ENCODE results near the gene IRX6.

The IRX6 gene

DNA sequence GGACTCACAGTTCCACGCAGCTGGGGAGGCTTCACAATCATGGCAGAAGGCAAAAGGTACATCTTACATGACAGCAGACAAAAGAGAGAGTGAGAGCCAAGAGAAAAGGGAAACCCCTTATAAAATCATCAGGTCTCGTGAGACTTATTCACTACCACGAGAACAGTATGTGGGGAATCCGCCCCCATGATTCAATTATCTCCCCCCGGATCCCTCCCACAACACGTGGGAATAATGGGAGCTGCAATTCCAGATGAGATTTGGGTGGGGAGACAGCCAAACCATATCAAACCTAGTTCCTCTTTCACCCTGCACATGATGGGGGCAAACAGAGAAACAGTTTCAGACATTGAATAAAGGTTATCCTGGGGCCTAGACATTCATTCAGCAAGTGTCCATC lies 32.2 kb upstream of the IRX6 start:
- Histone ChIP-seq H3K4me3 (ENCODE audit: low read depth, low read length) (no peak overlapping the region), H3K27me3 (ENCODE audit: control insufficient read depth, insufficient read depth, low read length) (no peaks in the 10 kb centered on the region)

DNA sequence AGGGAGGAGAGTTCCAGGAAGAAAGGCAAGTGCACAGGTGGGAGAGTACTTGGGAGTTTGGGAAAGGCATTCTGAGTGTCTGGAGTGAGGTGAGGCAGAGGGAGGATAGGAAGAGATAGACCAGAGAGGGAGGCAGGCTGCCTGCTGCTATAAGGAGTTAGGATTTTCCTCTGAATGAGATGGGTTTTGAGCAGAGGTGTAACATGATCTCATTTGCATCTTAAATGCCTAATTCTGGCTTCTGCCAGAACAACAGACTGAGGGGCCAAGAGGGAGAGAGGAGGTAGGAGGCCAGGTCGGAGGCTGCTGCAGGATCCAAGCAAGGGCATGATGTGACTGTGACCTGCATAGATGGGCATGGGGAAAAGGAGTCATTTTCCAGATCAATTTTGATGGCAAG lies 31.5 kb upstream of the IRX6 start:
- Histone ChIP-seq H3K36me3 (ENCODE audit: control insufficient read depth, insufficient read depth, low read length) (no peaks in the 10 kb centered on the region), H3K4me1 (ENCODE audit: control insufficient read depth, insufficient read depth, low read length) (peaks cover 11% of the 10 kb centered on the region), H3K9ac (ENCODE audit: low read depth, low read length) (no peak overlapping the region), H3K27me3 (ENCODE audit: control insufficient read depth, insufficient read depth, low read length) (no peaks in the 10 kb centered on the region), H3K4me3 (ENCODE audit: low read depth, low read length) (no peak overlapping the region), H3K9me3 (ENCODE audit: control insufficient read depth, insufficient read depth, low read length) (no peaks in the 10 kb centered on the region)

More for the DNA sequence above, 32.2 kb upstream of the IRX6 start:
- no peaks in the 10 kb centered on the region for H3K9me3 ChIP-seq (ENCODE audit: control insufficient read depth, insufficient read depth, low read length)
- H3K36me3 ChIP-seq (ENCODE audit: control insufficient read depth, insufficient read depth, low read length) = no peaks in the 10 kb centered on the region
- H3K4me1 ChIP-seq (ENCODE audit: control insufficient read depth, insufficient read depth, low read length) = peaks cover 11% of the 10 kb centered on the region
- no peak overlapping the region for H3K9ac ChIP-seq (ENCODE audit: low read depth, low read length)

DNA sequence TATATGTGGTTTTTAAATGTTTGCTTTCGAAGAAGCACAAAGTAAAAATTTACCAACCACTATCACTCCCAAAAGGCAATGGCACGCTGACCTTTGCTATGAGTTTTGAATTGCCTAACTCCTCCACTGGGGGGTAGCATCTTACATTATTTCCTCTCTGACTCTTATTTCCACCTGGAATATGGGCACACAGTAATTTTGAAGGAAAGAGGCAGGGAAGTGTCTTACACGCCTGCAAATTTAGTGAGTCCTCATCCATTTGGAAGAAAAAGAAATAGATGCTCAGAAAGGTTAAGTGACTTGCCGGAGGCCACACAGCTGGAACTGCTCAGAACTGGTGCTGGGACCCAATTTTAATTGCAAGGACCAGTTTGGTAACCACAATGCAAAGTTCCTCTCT lies 29.9 kb upstream of the IRX6 start:
- H3K4me3 ChIP-seq (ENCODE audit: low read depth, low read length) = no peak overlapping the region
- no peak overlapping the region for H3K9ac ChIP-seq (ENCODE audit: low read depth, low read length)
- H3K36me3 ChIP-seq (ENCODE audit: control insufficient read depth, insufficient read depth, low read length) = no peaks in the 10 kb centered on the region
- no peaks in the 10 kb centered on the region for H3K27me3 ChIP-seq (ENCODE audit: control insufficient read depth, insufficient read depth, low read length)
- peaks cover 11% of the 10 kb centered on the region for H3K4me1 ChIP-seq (ENCODE audit: control insufficient read depth, insufficient read depth, low read length)
- no peaks in the 10 kb centered on the region for H3K9me3 ChIP-seq (ENCODE audit: control insufficient read depth, insufficient read depth, low read length)

DNA sequence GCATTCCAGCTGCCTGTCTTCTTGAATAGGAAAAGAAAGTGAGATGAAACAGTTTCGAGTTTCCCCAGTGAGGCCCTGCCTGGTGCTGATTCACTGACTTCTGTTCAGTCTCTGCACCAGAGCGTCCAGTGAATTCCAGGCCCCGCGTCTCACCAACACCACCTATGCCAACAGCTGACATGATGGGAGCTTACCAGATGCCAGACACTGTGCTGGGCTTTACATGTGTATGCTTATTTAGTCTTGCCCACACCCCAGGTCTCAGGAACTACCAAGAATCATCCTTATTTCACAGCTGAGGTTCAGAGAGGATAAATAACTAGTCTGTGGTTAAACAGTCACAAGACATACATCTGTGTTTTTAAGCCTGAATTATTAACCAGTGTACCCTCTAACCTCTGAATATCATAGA lies 29.1 kb upstream of the IRX6 start:
- no peak overlapping the region for H3K4me3 ChIP-seq (ENCODE audit: low read depth, low read length)
- no peak overlapping the region for H3K9ac ChIP-seq (ENCODE audit: low read depth, low read length)
- H3K4me1 ChIP-seq (ENCODE audit: control insufficient read depth, insufficient read depth, low read length) = peaks cover 11% of the 10 kb centered on the region
- no peaks in the 10 kb centered on the region for H3K27me3 ChIP-seq (ENCODE audit: control insufficient read depth, insufficient read depth, low read length)
- H3K9me3 ChIP-seq (ENCODE audit: control insufficient read depth, insufficient read depth, low read length) = no peaks in the 10 kb centered on the region
- H3K36me3 ChIP-seq (ENCODE audit: control insufficient read depth, insufficient read depth, low read length) = no peaks in the 10 kb centered on the region

DNA sequence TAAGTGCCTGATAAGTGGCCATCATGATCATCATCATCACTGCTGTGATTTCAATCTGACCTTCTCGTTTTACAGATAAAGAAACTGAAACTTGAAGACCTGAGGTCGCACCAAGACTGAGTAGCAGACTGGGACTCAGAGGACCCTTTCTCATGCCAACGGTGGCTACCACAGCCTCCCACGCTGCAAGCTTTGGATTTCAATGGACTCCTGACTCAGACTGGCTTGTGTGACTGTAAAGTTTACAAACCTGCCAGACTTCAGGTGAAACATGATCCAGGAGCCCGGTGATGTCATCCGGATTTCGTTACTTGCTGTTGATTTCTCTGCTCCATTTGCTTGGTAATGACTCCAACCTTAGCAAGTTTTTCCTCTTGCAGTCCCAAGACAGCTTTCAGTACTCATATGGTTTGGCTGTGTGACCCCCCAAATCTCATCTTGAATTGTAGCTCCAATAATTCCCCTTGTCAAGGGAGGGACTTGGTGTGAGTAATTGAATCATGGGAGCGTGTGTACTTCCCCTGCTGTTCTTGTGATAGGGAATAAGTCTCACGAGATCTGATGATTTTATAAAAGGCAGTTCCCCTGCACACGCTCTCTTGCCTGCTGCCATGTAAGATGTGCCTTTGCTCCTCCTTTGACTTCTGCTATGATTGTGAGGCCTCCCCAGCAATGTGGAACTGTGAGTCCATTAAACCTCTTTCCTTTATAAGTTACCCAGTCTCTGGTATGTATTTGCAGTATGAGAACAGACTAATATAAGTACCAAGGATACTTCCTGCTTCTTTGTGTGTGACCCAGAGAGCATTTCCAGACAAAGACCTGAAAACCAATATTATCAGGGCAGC lies 26.7 kb upstream of the IRX6 start:
- Histone ChIP-seq H3K4me1 (ENCODE audit: control insufficient read depth, insufficient read depth, low read length) (peaks cover 10% of the 10 kb centered on the region), H3K4me3 (ENCODE audit: low read depth, low read length) (no peak overlapping the region), H3K27me3 (ENCODE audit: control insufficient read depth, insufficient read depth, low read length) (no peaks in the 10 kb centered on the region), H3K9me3 (ENCODE audit: control insufficient read depth, insufficient read depth, low read length) (no peaks in the 10 kb centered on the region), H3K9ac (ENCODE audit: low read depth, low read length) (no peak overlapping the region), H3K36me3 (ENCODE audit: control insufficient read depth, insufficient read depth, low read length) (no peaks in the 10 kb centered on the region)

DNA sequence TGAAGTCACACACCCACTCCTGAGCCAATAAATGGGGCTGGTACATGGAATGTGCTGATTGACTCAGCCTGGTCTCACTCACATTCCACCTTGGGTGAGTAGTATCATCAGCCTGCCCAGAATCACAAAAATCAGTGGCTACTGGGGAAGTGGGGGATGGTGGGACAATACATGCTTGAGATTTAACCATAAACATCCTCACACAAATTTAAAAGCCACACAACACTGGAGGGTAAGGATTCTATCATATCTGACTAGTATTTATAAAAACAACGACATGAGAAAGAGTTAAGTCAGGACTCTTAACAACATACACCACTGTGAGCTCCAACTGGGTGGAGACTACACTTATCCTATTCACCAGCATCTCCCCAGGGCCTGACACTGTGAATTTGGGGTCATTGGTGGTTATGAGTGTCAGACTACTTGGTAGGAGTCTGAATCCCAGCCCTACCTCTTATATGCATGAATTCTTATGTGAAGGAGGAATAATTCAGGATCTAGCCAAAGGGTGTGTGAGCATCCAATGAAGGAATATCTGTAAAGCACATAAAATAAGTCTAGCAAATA lies 26.0 kb upstream of the IRX6 start:
- H3K9ac ChIP-seq (ENCODE audit: low read depth, low read length) = no peak overlapping the region
- no peaks in the 10 kb centered on the region for H3K36me3 ChIP-seq (ENCODE audit: control insufficient read depth, insufficient read depth, low read length)
- H3K9me3 ChIP-seq (ENCODE audit: control insufficient read depth, insufficient read depth, low read length) = no peaks in the 10 kb centered on the region
- peaks cover 4% of the 10 kb centered on the region for H3K4me1 ChIP-seq (ENCODE audit: control insufficient read depth, insufficient read depth, low read length)
- no peaks in the 10 kb centered on the region for H3K27me3 ChIP-seq (ENCODE audit: control insufficient read depth, insufficient read depth, low read length)
- H3K4me3 ChIP-seq (ENCODE audit: low read depth, low read length) = no peak overlapping the region

DNA sequence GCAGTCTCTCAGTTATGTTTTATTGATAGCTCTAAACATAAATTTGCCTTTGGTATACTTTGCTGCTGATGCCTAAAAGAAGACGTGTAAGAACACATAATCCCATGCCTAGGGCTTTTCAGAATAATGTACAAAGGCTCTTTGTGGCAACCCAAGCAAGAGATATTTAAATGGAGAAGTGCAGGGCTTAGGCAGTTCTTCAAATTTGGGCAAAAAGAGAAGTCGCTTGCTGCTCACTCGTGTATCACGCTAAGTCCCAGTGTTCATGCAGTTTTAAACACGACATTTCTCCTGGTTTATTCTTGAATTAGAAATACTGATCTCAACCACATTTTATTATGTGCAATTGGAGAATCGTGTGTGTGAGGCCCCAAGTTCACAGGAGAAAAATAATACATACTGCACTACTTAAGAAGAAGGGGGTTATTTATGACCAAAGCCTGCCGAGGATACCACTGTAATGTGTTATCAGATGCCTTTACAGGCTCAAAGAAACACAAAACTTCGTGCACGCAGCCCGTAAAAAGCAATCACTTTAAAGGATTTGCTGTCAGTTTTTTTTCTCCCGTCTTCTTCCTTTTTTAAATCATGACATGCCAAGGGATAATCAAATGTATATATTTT lies 22.5 kb upstream of the IRX6 start:
- H3K9me3 ChIP-seq (ENCODE audit: control insufficient read depth, insufficient read depth, low read length) = no peaks in the 10 kb centered on the region
- H3K36me3 ChIP-seq (ENCODE audit: control insufficient read depth, insufficient read depth, low read length) = no peaks in the 10 kb centered on the region
- H3K4me3 ChIP-seq (ENCODE audit: low read depth, low read length) = no peak overlapping the region
- H3K27me3 ChIP-seq (ENCODE audit: control insufficient read depth, insufficient read depth, low read length) = no peaks in the 10 kb centered on the region
- no peak overlapping the region for H3K9ac ChIP-seq (ENCODE audit: low read depth, low read length)
- H3K4me1 ChIP-seq (ENCODE audit: control insufficient read depth, insufficient read depth, low read length) = peaks cover 3% of the 10 kb centered on the region

DNA sequence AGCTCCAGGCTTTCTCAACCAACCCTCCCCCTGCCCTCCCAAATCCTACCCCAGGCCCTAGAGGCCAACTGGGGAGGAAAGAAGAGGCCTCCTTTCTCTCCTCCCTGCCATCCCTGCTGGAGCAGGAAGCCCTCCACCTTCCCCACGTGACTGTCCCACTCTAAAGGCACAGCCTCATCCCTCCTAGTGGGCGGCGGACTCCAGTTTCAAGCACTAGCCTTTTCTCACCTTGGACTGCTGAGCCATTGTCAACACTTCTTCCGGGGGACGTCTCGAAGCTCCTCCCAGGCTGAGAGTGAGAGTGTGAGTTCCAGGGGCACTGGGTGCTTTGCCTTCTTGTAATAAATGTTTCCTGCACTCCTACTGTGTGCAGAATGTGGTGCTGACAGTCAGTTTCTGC lies 21.4 kb upstream of the IRX6 start:
- Histone ChIP-seq H3K36me3 (ENCODE audit: control insufficient read depth, insufficient read depth, low read length) (no peaks in the 10 kb centered on the region), H3K9me3 (ENCODE audit: control insufficient read depth, insufficient read depth, low read length) (no peaks in the 10 kb centered on the region), H3K27me3 (ENCODE audit: control insufficient read depth, insufficient read depth, low read length) (no peaks in the 10 kb centered on the region), H3K4me3 (ENCODE audit: low read depth, low read length) (no peak overlapping the region), H3K4me1 (ENCODE audit: control insufficient read depth, insufficient read depth, low read length) (peaks cover 3% of the 10 kb centered on the region), H3K9ac (ENCODE audit: low read depth, low read length) (no peak overlapping the region)

DNA sequence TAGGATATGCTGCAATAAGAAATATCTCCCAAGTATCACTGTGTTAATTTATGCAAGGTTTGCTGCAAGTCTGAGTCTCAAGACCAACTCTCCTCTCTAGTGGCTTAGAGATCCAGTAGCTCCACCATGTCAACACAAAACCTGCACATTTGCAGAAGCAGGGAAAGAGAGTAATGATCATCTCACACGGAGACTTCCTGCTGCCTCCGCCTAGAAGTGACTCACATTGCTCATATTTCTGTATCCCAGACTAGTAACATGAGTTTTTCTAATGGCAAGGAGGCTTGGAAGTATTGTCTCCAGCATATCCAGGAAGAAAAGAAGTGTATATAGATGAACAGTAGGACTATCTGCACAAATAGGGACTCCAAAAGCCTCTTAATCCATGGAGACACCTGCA lies 15.0 kb upstream of the IRX6 start:
- no peak overlapping the region for H3K9ac ChIP-seq (ENCODE audit: low read depth, low read length)
- H3K36me3 ChIP-seq (ENCODE audit: control insufficient read depth, insufficient read depth, low read length) = no peaks in the 10 kb centered on the region
- no peaks in the 10 kb centered on the region for H3K27me3 ChIP-seq (ENCODE audit: control insufficient read depth, insufficient read depth, low read length)
- H3K4me3 ChIP-seq (ENCODE audit: low read depth, low read length) = no peak overlapping the region
- H3K9me3 ChIP-seq (ENCODE audit: control insufficient read depth, insufficient read depth, low read length) = no peaks in the 10 kb centered on the region
- no peaks in the 10 kb centered on the region for H3K4me1 ChIP-seq (ENCODE audit: control insufficient read depth, insufficient read depth, low read length)

DNA sequence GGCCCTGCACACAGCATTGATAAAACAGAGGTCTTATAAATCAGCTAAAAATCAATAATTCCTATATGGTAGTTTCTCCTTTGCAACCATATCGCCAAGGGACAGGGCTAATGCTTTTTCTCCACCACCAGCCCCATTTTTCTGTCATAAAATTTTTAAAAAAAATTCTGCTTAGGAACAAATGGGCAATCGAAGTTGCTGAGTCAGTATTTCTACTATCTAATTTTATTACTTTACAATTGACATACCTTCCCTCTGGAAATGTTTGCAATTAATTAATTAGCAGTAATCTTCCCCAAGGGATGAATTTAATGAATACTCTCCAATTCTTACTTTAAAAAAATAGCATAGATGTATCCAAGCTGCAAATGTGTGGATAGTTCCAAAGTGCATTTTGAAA lies 1.7 kb upstream of the IRX6 start:
- no peaks in the 10 kb centered on the region for H3K9me3 ChIP-seq (ENCODE audit: control insufficient read depth, insufficient read depth, low read length)
- no peak overlapping the region for H3K4me3 ChIP-seq (ENCODE audit: low read depth, low read length)
- peaks cover 44% of the 10 kb centered on the region for H3K27me3 ChIP-seq (ENCODE audit: control insufficient read depth, insufficient read depth, low read length)
- H3K4me1 ChIP-seq (ENCODE audit: control insufficient read depth, insufficient read depth, low read length) = no peaks in the 10 kb centered on the region
- H3K36me3 ChIP-seq (ENCODE audit: control insufficient read depth, insufficient read depth, low read length) = no peaks in the 10 kb centered on the region
- H3K9ac ChIP-seq (ENCODE audit: low read depth, low read length) = no peak overlapping the region

DNA sequence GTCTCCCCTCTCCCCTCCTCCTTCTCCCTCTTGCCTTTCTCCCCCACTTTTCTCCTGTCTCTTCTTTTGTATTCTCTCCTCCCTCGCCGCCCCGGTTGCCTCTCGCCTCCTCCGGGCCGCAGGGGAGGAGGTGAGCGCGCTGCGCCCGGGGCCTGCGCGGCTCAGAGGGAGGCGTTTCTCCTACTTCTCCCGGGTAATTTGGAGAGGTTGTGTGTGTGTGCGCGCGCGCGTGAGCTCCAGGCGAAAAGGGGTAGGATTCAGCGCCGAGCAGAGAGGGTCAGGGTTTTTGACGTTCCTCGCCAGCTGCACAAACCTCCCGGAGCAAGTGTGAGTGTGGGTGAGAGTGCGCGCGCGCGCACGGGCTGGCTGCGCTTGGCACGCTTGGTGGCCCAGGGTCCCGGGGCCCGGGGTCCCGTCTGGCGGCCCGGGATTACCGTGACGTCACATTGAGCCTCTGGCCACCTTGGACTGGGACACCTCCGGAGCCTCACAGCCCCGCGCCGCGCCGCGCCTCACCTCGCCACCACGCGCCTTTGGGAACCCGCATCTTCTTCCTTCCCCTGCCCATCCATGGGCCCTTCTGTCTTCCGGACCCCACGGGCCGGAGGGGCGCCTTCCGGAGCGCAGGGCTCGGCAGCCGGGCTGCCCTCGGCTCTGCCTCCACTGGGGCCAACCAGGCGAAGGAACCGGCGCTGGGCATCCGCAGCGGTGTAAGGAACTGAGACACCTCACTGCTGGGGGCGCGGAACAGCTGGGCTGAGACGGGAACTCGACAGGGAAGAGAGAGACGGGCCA lies 479 bp downstream of the IRX6 start:
- Histone ChIP-seq H3K4me3 (ENCODE audit: low read depth, low read length) (peak overlapping the region; percentile 64), H3K27me3 (ENCODE audit: control insufficient read depth, insufficient read depth, low read length) (peaks cover 65% of the 10 kb centered on the region)

More for the DNA sequence above, 479 bp downstream of the IRX6 start:
- Histone ChIP-seq H3K36me3 (ENCODE audit: control insufficient read depth, insufficient read depth, low read length) (no peaks in the 10 kb centered on the region), H3K9me3 (ENCODE audit: control insufficient read depth, insufficient read depth, low read length) (no peaks in the 10 kb centered on the region), H3K9ac (ENCODE audit: low read depth, low read length) (peak overlapping the region; percentile 47), H3K4me1 (ENCODE audit: control insufficient read depth, insufficient read depth, low read length) (peaks cover 2% of the 10 kb centered on the region)

Data from iPS-15b (cell line).